Islet of Langerhans (tissue), 1 donor: ENCODE results near the gene C6orf89.

Experiments
- FAIRE-seq: peaks from one replicate; lab custom pipeline; 2011; peaks lifted over from hg19 to GRCh38; lab: Jason Lieb, UNC

The C6orf89 gene

GRCh38 chr6:36885461-36886401, at the start of gene C6orf89:
TSS of gene C6orf89 (plus strand) at chr6:36885952. CDS start at chr6:36899445, 13,493 bp downstream.
- FAIRE-seq, result no peak

- FAIRE-seq, result no peak
Measured at GRCh38 chr6:36836111-36837021, 49.4 kb upstream of the C6orf89 start.

- FAIRE-seq, result no peak
Measured at GRCh38 chr6:36837022-36837339, 48.8 kb upstream of the C6orf89 start.

GRCh38 chr6:36837686-36838085, 48.1 kb upstream of the C6orf89 start:
- FAIRE-seq, result no peak

- no peak for FAIRE-seq
Measured at GRCh38 chr6:36838896-36839748, 46.6 kb upstream of the C6orf89 start, which contains the start of gene CPNE5. TSS of gene CPNE5 (minus strand) at chr6:36839444. CDS start at chr6:36839377, 67 bp downstream.

- FAIRE-seq, result no peak
Measured at GRCh38 chr6:36839749-36840431, 45.9 kb upstream of the C6orf89 start.

- FAIRE-seq, result no peak
Measured at GRCh38 chr6:36840432-36841403, 45.0 kb upstream of the C6orf89 start.

GRCh38 chr6:36841756-36842155, 44.0 kb upstream of the C6orf89 start:
- FAIRE-seq, result no peak

GRCh38 chr6:36843170-36843569, 42.6 kb upstream of the C6orf89 start:
- no peak for FAIRE-seq

GRCh38 chr6:36844232-36845170, 41.3 kb upstream of the C6orf89 start:
- no peak for FAIRE-seq

GRCh38 chr6:36845233-36845632, 40.5 kb upstream of the C6orf89 start:
- no peak for FAIRE-seq

GRCh38 chr6:36847152-36847551, 38.6 kb upstream of the C6orf89 start:
- FAIRE-seq, result no peak

- FAIRE-seq, result no peak
Measured at GRCh38 chr6:36847991-36848390, 37.8 kb upstream of the C6orf89 start.

- no peak for FAIRE-seq
Measured at GRCh38 chr6:36848658-36849441, 36.9 kb upstream of the C6orf89 start.

GRCh38 chr6:36850021-36850420, 35.7 kb upstream of the C6orf89 start:
- FAIRE-seq, result no peak

GRCh38 chr6:36851149-36851614, 34.6 kb upstream of the C6orf89 start:
- FAIRE-seq, result no peak

GRCh38 chr6:36851626-36852025, 34.1 kb upstream of the C6orf89 start:
- no peak for FAIRE-seq
